ENCODE results near the gene PARD3.
"Not testable (repeated sequence)": the region's sequence is repeated elsewhere in the genome, so short reads cannot be mapped to it uniquely, and the experiment has no call there.

PARD3 gene

DNA sequence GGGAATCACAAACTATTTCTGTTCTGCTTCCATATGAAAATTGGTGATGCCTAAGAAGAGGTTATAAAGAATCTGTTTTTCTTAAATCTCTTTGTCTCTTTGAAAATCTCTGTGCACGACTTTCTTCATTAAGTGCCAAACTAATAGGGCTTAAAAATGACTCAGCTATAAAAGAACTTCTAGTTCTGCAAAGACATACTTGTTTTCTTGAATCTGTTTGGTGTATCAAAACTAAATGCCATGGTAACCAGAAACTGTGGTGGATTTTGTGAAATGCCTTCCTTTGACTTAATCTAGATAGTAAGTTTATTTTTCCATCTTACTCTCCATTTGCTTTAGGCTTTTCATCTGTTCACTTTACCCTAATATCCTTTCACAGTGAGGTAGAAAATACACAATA is 417.8 kb downstream of the PARD3 start:
- Histone ChIP-seq H3K9ac (ENCODE audit: low read length in 2 of 2) (no peak overlapping the region), H3K9me3 (ENCODE audit: control insufficient read depth in 2 of 2, low read length in 2 of 2) (no peaks in the 10 kb centered on the region), H3K27me3 (ENCODE audit: control insufficient read depth in 1 of 2, insufficient read depth in 2 of 2, low read length in 2 of 2) (no peaks in the 10 kb centered on the region), H3K4me1 (ENCODE audit: control insufficient read depth, insufficient read depth, low read length) (no peaks in the 10 kb centered on the region), H3K4me3 (ENCODE audit: low read length in 2 of 2) (no peak overlapping the region), H3K36me3 (ENCODE audit: control insufficient read depth in 2 of 2, insufficient read depth in 2 of 2, low read length in 2 of 2) (no peaks in the 10 kb centered on the region), H3K27ac (ENCODE audit: low read length) (no peak overlapping the region)

DNA sequence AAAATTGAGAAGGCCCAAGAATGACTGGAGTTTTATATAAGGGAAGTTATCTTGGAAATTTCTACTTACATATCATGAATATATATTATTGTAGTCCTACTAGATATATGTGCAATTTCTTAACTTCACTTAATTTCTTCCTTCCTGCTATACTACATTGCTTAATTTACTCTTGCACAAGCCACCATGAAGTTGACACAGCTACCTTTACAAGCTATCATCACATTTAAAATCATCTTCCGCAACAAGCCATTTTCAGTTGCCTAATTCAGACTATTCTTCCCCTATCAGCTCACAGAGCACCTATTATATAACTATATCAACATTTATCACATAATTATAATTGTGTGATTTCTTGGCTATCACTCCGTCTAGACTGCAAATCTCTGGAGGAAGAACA is 418.4 kb downstream of the PARD3 start:
- H3K36me3 ChIP-seq (ENCODE audit: control insufficient read depth in 2 of 2, insufficient read depth in 2 of 2, low read length in 2 of 2) = no peaks in the 10 kb centered on the region
- H3K9ac ChIP-seq (ENCODE audit: low read length in 2 of 2) = no peak overlapping the region
- no peaks in the 10 kb centered on the region for H3K27me3 ChIP-seq (ENCODE audit: control insufficient read depth in 1 of 2, insufficient read depth in 2 of 2, low read length in 2 of 2)
- no peaks in the 10 kb centered on the region for H3K4me1 ChIP-seq (ENCODE audit: control insufficient read depth, insufficient read depth, low read length)
- H3K9me3 ChIP-seq (ENCODE audit: control insufficient read depth in 2 of 2, low read length in 2 of 2) = no peaks in the 10 kb centered on the region
- no peak overlapping the region for H3K27ac ChIP-seq (ENCODE audit: low read length)
- no peak overlapping the region for H3K4me3 ChIP-seq (ENCODE audit: low read length in 2 of 2)

DNA sequence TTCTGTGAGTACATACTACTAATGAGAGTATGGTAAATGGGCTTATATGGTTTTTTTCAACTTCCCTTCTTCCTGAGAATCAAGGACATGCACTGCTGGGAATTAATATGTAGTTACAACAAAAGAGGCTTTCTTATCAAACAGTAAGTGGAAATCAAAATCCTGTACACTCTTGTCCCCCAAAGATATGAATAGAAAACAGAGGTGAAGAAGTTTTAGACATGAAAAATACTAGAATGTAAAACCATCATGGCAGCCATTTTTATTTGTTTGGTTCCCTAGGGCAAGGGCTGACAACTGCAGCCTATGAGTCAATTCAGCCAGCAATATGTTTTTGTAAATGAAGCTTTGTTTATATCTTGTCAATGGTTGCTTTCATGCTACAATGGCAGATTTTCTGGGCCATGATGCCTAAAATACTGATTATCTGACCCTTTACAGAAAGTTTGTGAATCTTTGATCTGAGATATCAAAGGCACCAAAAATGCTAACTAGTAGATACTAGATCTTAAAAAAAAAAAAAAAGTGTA is 422.4 kb downstream of the PARD3 start:
- H3K9me3 ChIP-seq (ENCODE audit: control insufficient read depth in 2 of 2, low read length in 2 of 2) = no peaks in the 10 kb centered on the region
- H3K9ac ChIP-seq (ENCODE audit: low read length in 2 of 2) = no peak overlapping the region
- peaks cover 2% of the 10 kb centered on the region for H3K4me1 ChIP-seq (ENCODE audit: control insufficient read depth, insufficient read depth, low read length)
- H3K27ac ChIP-seq (ENCODE audit: low read length) = no peak overlapping the region
- H3K4me3 ChIP-seq (ENCODE audit: low read length in 2 of 2) = no peak overlapping the region
- no peaks in the 10 kb centered on the region for H3K36me3 ChIP-seq (ENCODE audit: control insufficient read depth in 2 of 2, insufficient read depth in 2 of 2, low read length in 2 of 2)
- no peaks in the 10 kb centered on the region for H3K27me3 ChIP-seq (ENCODE audit: control insufficient read depth in 1 of 2, insufficient read depth in 2 of 2, low read length in 2 of 2)

DNA sequence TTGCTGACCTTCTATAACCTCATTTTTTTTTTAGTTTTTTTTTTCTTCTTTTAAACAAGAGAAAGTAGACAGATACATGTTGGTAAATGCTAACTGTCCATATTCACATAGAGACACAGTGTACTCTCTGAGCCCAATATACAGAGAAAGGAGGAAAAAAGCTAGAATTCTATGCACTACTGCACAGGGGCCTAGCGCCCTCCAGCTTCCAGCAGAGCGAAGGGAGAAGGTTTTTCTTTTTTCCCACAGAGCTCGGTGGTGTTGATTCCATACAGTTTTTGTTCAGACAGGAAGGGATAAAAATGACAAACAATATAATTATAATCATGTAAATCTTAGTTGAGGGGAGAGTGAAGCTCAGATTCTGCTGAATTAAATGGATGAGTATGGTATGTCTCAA is 423.9 kb downstream of the PARD3 start:
- not testable (repeated sequence) for H3K9me3 ChIP-seq (ENCODE audit: control insufficient read depth in 2 of 2, low read length in 2 of 2); H3K4me3 ChIP-seq (ENCODE audit: low read length in 2 of 2); H3K36me3 ChIP-seq (ENCODE audit: control insufficient read depth in 2 of 2, insufficient read depth in 2 of 2, low read length in 2 of 2); H3K27me3 ChIP-seq (ENCODE audit: control insufficient read depth in 1 of 2, insufficient read depth in 2 of 2, low read length in 2 of 2); H3K9ac ChIP-seq (ENCODE audit: low read length in 2 of 2); H3K27ac ChIP-seq (ENCODE audit: low read length); H3K4me1 ChIP-seq (ENCODE audit: control insufficient read depth, insufficient read depth, low read length)

DNA sequence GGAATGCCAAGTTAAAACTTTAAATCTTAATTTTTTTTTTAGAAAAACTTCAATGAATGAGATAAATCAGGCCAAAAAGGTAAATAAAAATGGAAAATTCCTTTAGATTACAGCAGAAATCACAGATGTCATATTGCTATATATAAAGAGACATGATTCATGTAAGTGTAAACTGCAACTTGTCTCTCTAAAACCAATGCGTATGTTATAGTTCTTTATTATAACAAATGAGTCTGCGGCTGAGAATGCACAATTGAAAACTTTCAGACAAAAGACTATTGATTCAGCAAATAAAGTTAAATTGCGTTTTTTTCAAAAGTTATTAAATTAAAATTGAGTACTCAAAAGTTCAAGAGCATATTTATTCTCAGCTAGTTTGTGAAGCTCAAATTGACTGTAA is 425.3 kb downstream of the PARD3 start:
- H3K36me3 ChIP-seq (ENCODE audit: control insufficient read depth in 2 of 2, insufficient read depth in 2 of 2, low read length in 2 of 2) = no peaks in the 10 kb centered on the region
- H3K4me1 ChIP-seq (ENCODE audit: control insufficient read depth, insufficient read depth, low read length) = peaks cover 2% of the 10 kb centered on the region
- H3K4me3 ChIP-seq (ENCODE audit: low read length in 2 of 2) = no peak overlapping the region
- H3K9ac ChIP-seq (ENCODE audit: low read length in 2 of 2) = no peak overlapping the region
- H3K27me3 ChIP-seq (ENCODE audit: control insufficient read depth in 1 of 2, insufficient read depth in 2 of 2, low read length in 2 of 2) = no peaks in the 10 kb centered on the region
- no peak overlapping the region for H3K27ac ChIP-seq (ENCODE audit: low read length)
- no peaks in the 10 kb centered on the region for H3K9me3 ChIP-seq (ENCODE audit: control insufficient read depth in 2 of 2, low read length in 2 of 2)

DNA sequence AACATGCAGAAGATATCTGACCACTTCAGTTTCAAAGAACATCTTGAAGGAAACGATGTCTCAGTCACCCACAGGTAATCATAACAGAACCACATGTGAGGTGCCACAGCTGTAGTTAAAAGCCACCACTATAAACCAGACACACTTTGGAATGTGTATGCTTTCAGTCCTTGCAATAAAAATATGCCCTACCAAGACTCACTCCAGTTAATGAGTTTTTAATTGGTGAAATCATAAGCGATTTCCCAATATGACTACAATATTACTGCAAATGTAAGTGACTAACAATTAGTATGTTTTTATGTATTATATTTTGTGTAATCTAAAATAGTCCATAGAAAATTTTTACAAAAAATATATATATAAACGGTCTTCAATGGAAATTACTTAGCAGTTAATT is 428.2 kb downstream of the PARD3 start:
- no peak overlapping the region for H3K9ac ChIP-seq (ENCODE audit: low read length in 2 of 2)
- no peaks in the 10 kb centered on the region for H3K9me3 ChIP-seq (ENCODE audit: control insufficient read depth in 2 of 2, low read length in 2 of 2)
- no peaks in the 10 kb centered on the region for H3K27me3 ChIP-seq (ENCODE audit: control insufficient read depth in 1 of 2, insufficient read depth in 2 of 2, low read length in 2 of 2)
- peaks cover 2% of the 10 kb centered on the region for H3K4me1 ChIP-seq (ENCODE audit: control insufficient read depth, insufficient read depth, low read length)
- H3K4me3 ChIP-seq (ENCODE audit: low read length in 2 of 2) = no peak overlapping the region
- H3K36me3 ChIP-seq (ENCODE audit: control insufficient read depth in 2 of 2, insufficient read depth in 2 of 2, low read length in 2 of 2) = peaks cover 4 to 5% of the 10 kb centered on the region in 2 donors
- no peak overlapping the region for H3K27ac ChIP-seq (ENCODE audit: low read length)

DNA sequence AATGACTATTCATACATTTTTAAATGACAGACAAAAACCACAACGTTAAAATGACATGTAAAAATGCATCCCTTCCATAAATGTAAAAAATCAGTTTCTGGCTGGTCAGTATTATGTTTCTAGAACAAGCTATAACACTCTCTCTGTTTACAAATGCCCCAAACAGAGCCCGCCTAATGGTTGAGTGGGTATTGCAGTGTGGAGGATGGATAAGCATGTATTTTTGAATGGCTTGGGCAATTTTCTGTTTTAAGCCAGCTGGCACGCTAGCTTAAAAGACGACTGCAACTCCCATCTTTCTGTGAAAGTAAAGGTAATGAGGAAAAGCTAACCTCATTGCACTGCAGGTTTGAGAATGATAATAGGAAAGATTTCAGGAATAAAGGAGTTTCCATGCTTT is 430.7 kb downstream of the PARD3 start:
- Histone ChIP-seq H3K27ac (ENCODE audit: low read length) (no peak overlapping the region), H3K4me1 (ENCODE audit: control insufficient read depth, insufficient read depth, low read length) (peaks cover 2% of the 10 kb centered on the region), H3K4me3 (ENCODE audit: low read length in 2 of 2) (no peak overlapping the region), H3K9me3 (ENCODE audit: control insufficient read depth in 2 of 2, low read length in 2 of 2) (no peaks in the 10 kb centered on the region), H3K9ac (ENCODE audit: low read length in 2 of 2) (no peak overlapping the region), H3K36me3 (ENCODE audit: control insufficient read depth in 2 of 2, insufficient read depth in 2 of 2, low read length in 2 of 2) (peaks cover 9 to 10% of the 10 kb centered on the region in 2 donors), H3K27me3 (ENCODE audit: control insufficient read depth in 1 of 2, insufficient read depth in 2 of 2, low read length in 2 of 2) (no peaks in the 10 kb centered on the region)

DNA sequence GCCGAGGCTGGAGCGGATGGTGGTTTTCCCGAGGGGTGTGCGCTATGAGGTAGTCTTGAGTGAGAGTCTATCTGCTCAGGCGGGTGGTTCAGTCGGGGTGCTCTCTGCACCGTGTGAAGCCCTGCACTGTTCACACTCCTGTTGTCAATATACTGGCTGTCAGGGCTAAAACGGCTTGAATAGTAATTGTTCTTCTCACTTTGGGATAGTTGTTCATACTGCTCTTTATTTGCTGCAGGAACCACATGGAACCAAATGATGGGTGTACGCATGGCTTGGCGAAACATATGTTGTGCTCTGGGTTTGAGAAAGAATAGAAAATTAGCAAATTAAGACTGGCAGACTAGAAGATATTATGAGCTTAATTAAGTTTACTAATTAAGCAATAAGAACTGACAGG is 432.5 kb downstream of the PARD3 start:
- Histone ChIP-seq H3K4me1 (ENCODE audit: control insufficient read depth, insufficient read depth, low read length) (no peaks in the 10 kb centered on the region), H3K9ac (ENCODE audit: low read length in 2 of 2) (no peak overlapping the region), H3K27ac (ENCODE audit: low read length) (no peak overlapping the region), H3K27me3 (ENCODE audit: control insufficient read depth in 1 of 2, insufficient read depth in 2 of 2, low read length in 2 of 2) (no peaks in the 10 kb centered on the region), H3K9me3 (ENCODE audit: control insufficient read depth in 2 of 2, low read length in 2 of 2) (no peaks in the 10 kb centered on the region), H3K36me3 (ENCODE audit: control insufficient read depth in 2 of 2, insufficient read depth in 2 of 2, low read length in 2 of 2) (peaks cover 9 to 10% of the 10 kb centered on the region in 2 donors), H3K4me3 (ENCODE audit: low read length in 2 of 2) (no peak overlapping the region)

DNA sequence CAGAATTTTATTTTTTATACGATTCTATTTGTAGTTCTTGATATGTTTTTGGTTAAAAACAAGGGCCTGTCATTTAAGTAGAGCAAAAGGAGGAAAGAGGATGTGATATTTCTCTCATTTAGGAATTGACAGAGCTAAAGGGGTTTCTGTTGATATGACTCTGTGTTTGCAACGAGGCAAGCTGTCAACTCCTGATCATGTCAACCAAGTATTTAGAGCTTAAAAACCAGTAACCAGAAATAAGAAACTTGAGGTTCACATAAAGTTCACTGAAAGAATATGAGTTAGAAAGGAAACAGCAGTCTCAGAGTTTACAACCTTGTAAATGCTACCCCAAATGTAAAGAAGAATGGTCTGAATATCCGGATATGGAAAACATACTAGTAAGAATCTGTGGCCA is 434.2 kb downstream of the PARD3 start:
- peaks cover 9 to 10% of the 10 kb centered on the region in 2 donors for H3K36me3 ChIP-seq (ENCODE audit: control insufficient read depth in 2 of 2, insufficient read depth in 2 of 2, low read length in 2 of 2)
- H3K4me3 ChIP-seq (ENCODE audit: low read length in 2 of 2) = no peak overlapping the region
- H3K9me3 ChIP-seq (ENCODE audit: control insufficient read depth in 2 of 2, low read length in 2 of 2) = no peaks in the 10 kb centered on the region
- no peaks in the 10 kb centered on the region for H3K27me3 ChIP-seq (ENCODE audit: control insufficient read depth in 1 of 2, insufficient read depth in 2 of 2, low read length in 2 of 2)
- no peaks in the 10 kb centered on the region for H3K4me1 ChIP-seq (ENCODE audit: control insufficient read depth, insufficient read depth, low read length)
- H3K27ac ChIP-seq (ENCODE audit: low read length) = no peak overlapping the region
- no peak overlapping the region for H3K9ac ChIP-seq (ENCODE audit: low read length in 2 of 2)

DNA sequence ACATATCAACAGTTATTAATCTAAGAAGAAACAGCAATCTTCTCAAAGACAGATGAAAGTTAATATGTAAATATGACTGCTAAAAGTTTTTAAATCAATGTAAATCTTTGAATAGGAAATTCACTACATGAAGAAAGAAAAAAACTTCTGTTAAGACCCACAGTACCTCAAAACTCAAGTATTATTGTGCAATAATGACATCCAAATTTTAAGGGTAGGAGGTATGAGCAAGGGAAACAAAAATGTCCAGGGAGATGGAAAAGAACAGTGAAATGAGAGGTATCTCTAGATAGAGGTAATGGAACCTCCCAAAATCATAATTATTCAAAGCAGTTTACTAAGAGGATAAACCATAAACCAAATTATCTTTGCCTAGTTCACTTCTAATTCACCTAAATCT is 436.8 kb downstream of the PARD3 start:
- Histone ChIP-seq H3K9ac (ENCODE audit: low read length in 2 of 2) (no peak overlapping the region), H3K4me3 (ENCODE audit: low read length in 2 of 2) (no peak overlapping the region), H3K4me1 (ENCODE audit: control insufficient read depth, insufficient read depth, low read length) (no peaks in the 10 kb centered on the region), H3K36me3 (ENCODE audit: control insufficient read depth in 2 of 2, insufficient read depth in 2 of 2, low read length in 2 of 2) (peaks cover 9 to 10% of the 10 kb centered on the region in 2 donors), H3K27me3 (ENCODE audit: control insufficient read depth in 1 of 2, insufficient read depth in 2 of 2, low read length in 2 of 2) (no peaks in the 10 kb centered on the region), H3K27ac (ENCODE audit: low read length) (no peak overlapping the region), H3K9me3 (ENCODE audit: control insufficient read depth in 2 of 2, low read length in 2 of 2) (no peaks in the 10 kb centered on the region)

DNA sequence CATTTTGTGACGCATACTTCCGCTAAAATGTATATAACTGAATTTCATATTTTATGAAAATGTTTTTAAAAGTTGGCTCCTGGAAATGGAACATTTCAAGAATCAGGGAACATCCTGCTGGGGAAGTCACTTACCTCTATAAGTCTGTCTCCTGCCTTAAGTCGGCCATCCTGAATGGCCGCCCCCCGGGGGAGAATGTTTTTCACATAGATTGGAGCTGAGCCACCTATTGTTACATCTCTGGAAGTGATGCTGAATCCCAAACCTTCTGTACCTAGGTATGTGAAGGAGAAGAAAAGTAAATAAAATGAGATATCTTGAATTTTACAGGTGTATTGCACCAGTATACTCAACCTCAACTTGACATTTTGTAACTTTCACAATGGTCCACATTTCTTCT is 437.3 kb downstream of the PARD3 start:
- no peaks in the 10 kb centered on the region for H3K9me3 ChIP-seq (ENCODE audit: control insufficient read depth in 2 of 2, low read length in 2 of 2)
- no peak overlapping the region for H3K9ac ChIP-seq (ENCODE audit: low read length in 2 of 2)
- no peaks in the 10 kb centered on the region for H3K27me3 ChIP-seq (ENCODE audit: control insufficient read depth in 1 of 2, insufficient read depth in 2 of 2, low read length in 2 of 2)
- no peak overlapping the region for H3K27ac ChIP-seq (ENCODE audit: low read length)
- no peaks in the 10 kb centered on the region for H3K4me1 ChIP-seq (ENCODE audit: control insufficient read depth, insufficient read depth, low read length)
- H3K36me3 ChIP-seq (ENCODE audit: control insufficient read depth in 2 of 2, insufficient read depth in 2 of 2, low read length in 2 of 2) = peaks cover 9 to 10% of the 10 kb centered on the region in 2 donors
- H3K4me3 ChIP-seq (ENCODE audit: low read length in 2 of 2) = no peak overlapping the region

Measured in stomach smooth muscle (tissue), 2 donors.